K562 (cell line): ENCODE measurements around the gene UBTD1.

Experiments used
- JUND ChIP-seq, 2 experiments: IDR thresholded peaks; 2 replicates in 1 of 2; 3 replicates in 1 of 2; pipeline ENCODE4 v1.6.1; 2011; ENCODE audit warnings: borderline replicate concordance in 2 of 2, low read depth in 2 of 2, low read length in 2 of 2, improper control_type of control experiment in 1 of 2, missing biosample characterization in 1 of 2, missing genetic modification characterization in 1 of 2, missing genetic modification reagents in 1 of 2
- ZNF23 ChIP-seq: fragments of 250-450 bp; sonication (Bioruptor Pico); IDR thresholded peaks from 2 replicates; pipeline ENCODE4 v1.4.0; 2020; ENCODE audit warnings: mild to moderate bottlenecking

DNA sequence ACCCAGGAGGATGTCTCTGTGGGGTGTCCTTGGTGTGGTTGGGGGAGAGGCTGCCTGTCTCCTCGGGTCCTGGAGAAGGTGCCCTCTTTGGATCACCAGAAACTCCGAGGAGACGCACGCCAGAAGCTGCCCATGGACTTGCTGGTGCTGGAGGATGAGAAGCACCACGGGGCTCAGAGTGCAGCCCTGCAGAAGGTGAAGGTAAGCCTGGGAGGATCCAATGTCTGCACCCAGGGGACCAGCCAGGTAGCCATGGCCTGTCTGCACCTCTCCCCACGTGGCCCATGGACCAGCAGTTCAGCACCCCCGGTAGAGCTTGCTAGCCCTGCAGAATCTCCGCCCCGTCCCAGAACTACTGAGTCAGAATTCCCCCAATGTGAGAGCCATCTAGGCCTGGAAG lies 79.0 kb downstream of the UBTD1 start:
- TF ChIP-seq JUND (IDR thresholded peaks at IDR 0.05; ENCODE audit: borderline replicate concordance, low read depth, low read length) = no peak
- TF ChIP-seq JUND (tag; IDR thresholded peaks at IDR 0.05; ENCODE audit: borderline replicate concordance, low read depth, low read length) = no peak
- TF ChIP-seq ZNF23 = no peak
